T-cell (primary cell): Measurements from ENCODE around the gene APOC3. TPM values are rescaled to one million over a fixed set of nuclear protein-coding genes. Genes with fewer than 3 reads are reported as not detected.

Source experiments
- ATAC-seq, 4 experiments: fragments of 200-7000 bp in 3 of 4; fragments of 150-1000 bp in 1 of 4; cut with Tn5 transposase; replicated peaks in 1 of 4; 1 replicate in 3 of 4; 2 replicates in 1 of 4; pipeline ENCODE4 v1.10.0; 2021; ENCODE audit warnings: moderate library complexity in 3 of 4, mild to moderate bottlenecking in 2 of 4, moderate number of reproducible peaks in 1 of 4
- CTCF ChIA-PET, 2 donors: fragments of 300-600 bp; sonication (Branson Sonifier 250); formaldehyde crosslinking; loops; one replicate each; lab custom pipeline; 2022; ENCODE audit warnings: antibody characterized with exemption in 2 of 2; lab: Charles Lee
- POLR2A ChIA-PET, 2 donors: fragments of 300-600 bp; sonication (Branson Sonifier 250); formaldehyde crosslinking; loops; one replicate each; lab custom pipeline; 2022; ENCODE audit warnings: antibody characterized with exemption in 2 of 2; lab: Charles Lee
- DNase-seq, 35 experiments: peaks; one replicate each; pipeline versions ENCODE4 v3.0.0 to v3.0.0-alpha.2; 2013 to 2023
- H3K27ac ChIP-seq: one replicate; pipeline ENCODE4 v1.5.1; 2013; ENCODE audit warnings: low read length
- H3K27me3 ChIP-seq, 2 experiments: replicated peaks in 1 of 2; 1 replicate in 1 of 2; 2 replicates in 1 of 2; pipeline versions ENCODE4 v1.6.1 to v1.7.0; 2013; ENCODE audit warnings: low read length in 1 of 2, mixed read lengths in 1 of 2; ENCODE audit not compliant: control insufficient read depth in 2 of 2, insufficient read depth in 2 of 2; ENCODE audit errors: extremely low read depth in 1 of 2
- H3K36me3 ChIP-seq, 2 donors: 1 replicate in 1 of 2; 2 replicates in 1 of 2; pipeline versions ENCODE4 v1.6.1 to v1.7.0; 2013; ENCODE audit warnings: low read length in 1 of 2; ENCODE audit not compliant: control insufficient read depth in 2 of 2, insufficient read depth in 1 of 2; ENCODE audit errors: extremely low read depth in 1 of 2
- H3K4me1 ChIP-seq, 2 experiments: 1 replicate in 1 of 2; 2 replicates in 1 of 2; pipeline versions ENCODE4 v1.6.1 to v1.7.0; 2013; ENCODE audit warnings: low read length in 2 of 2, mixed read lengths in 1 of 2; ENCODE audit not compliant: insufficient read depth in 2 of 2, control insufficient read depth in 1 of 2; ENCODE audit errors: extremely low read depth in 1 of 2
- H3K4me3 ChIP-seq, 2 donors: 1 replicate in 1 of 2; 2 replicates in 1 of 2; pipeline versions ENCODE4 v1.5.1 to v1.7.0; 2013; ENCODE audit warnings: mild to moderate bottlenecking in 2 of 2, low read length in 1 of 2, moderate library complexity in 1 of 2; ENCODE audit not compliant: control insufficient read depth in 1 of 2; ENCODE audit errors: extremely low read depth in 1 of 2
- H3K9me3 ChIP-seq: 2 replicates; pipeline ENCODE4 v1.7.0; 2013
- H3K27ac Mint-ChIP-seq, 2 donors: one replicate each; pipeline ENCODE4 v1.8.0; 2020 to 2021; ENCODE audit warnings: mild to moderate bottlenecking in 2 of 2, mixed read lengths in 2 of 2
- H3K27me3 Mint-ChIP-seq, 2 donors: one replicate each; pipeline ENCODE4 v1.8.0; 2021 to 2022; ENCODE audit warnings: mixed read lengths in 2 of 2
- H3K36me3 Mint-ChIP-seq: one replicate; pipeline ENCODE4 v1.8.0; 2021; ENCODE audit warnings: mixed read lengths
- H3K4me1 Mint-ChIP-seq, 3 donors: one replicate each; pipeline ENCODE4 v1.8.0; 2020 to 2022; ENCODE audit warnings: mixed read lengths in 3 of 3, mild to moderate bottlenecking in 1 of 3
- H3K4me3 Mint-ChIP-seq, 3 donors: one replicate each; pipeline ENCODE4 v1.8.0; 2020 to 2022; ENCODE audit warnings: mild to moderate bottlenecking in 3 of 3, mixed read lengths in 3 of 3, moderate library complexity in 3 of 3
- H3K9me3 Mint-ChIP-seq, 3 donors: one replicate each; pipeline ENCODE4 v1.8.0; 2020 to 2022; ENCODE audit warnings: mixed read lengths in 3 of 3
- WGBS: methylation state at CpG from one replicate; pipeline ENCODE4 v1.1.5; 2013; ENCODE audit warnings: missing lambda C conversion rate; ENCODE audit not compliant: insufficient coverage; 5-methylcytosine and 5-hydroxymethylcytosine counted together
- total RNA-seq, 35 experiments: library from RNA in 6 of 35; stranded (reverse) in 6 of 35; fragments of 120-200 nt in 1 of 35; gene quantifications; one replicate each; pipeline versions ENCODE4 v1.2.1 to v1.2.4 and lab custom pipeline; 2013 to 2026

The APOC3 gene
- total RNA-seq, 5 donors from 2014 or later (not counting 1 experiment from before 2014, with no cell fraction given), result 3.3 to 4.1 (median 3.7) TPM; not detected in 2

DNA sequence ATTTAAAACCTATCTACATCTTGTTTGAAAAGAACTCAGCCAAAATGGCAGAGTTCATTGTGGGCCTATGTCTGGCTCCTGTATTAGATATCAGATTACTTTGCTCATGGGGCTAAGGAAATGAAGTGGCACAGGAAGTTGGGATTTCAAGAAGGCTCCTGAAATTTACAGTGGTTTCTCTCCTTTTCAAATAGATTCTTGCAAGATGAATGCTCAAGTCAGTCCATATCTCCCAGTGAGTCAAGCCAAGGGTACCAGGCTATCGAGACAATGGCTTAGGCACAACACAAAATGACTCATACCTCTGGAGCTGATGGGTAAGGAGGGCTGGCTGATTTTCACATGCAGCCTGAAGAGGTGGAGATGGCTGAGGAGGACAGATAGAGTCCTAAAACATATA, 31.8 kb downstream of the APOC3 start:
- Mint-ChIP-seq H3K27ac (peak overlapping the region; percentile 55 to 72), H3K27me3 (no peaks in the 10 kb centered on the region), H3K9me3 (no peaks in the 10 kb centered on the region), H3K4me3 (no peak overlapping the region), H3K4me1 (peaks cover 9 to 11% (median 10%) of the 10 kb centered on the region in 3 donors), H3K36me3 (peaks cover 82% of the 10 kb centered on the region)
- peaks cover 7 to 90% of the 10 kb centered on the region in 2 donors for H3K36me3 ChIP-seq
- DNase-seq (no peak), ATAC-seq (no peak)
- ChIA-PET CTCF (interaction anchor here in 1 of 2 donors (0.6 kb wide), 1 partner anchor 245 kb away, joined by 4 read pairs; no protein-coding TSS in a partner anchor), POLR2A (interaction anchor here in 1 of 2 donors (0.6 kb wide), 1 partner anchor 185 kb away, joined by 3 read pairs; no protein-coding TSS in a partner anchor)
- H3K27me3 ChIP-seq, result no peaks in the 10 kb centered on the region
- no CpG with 5 or more reads among the region's 1 CpG for WGBS
- no peak overlapping the region for H3K27ac ChIP-seq
- H3K4me3 ChIP-seq, result no peak overlapping the region
- H3K9me3 ChIP-seq, result no peaks in the 10 kb centered on the region
- H3K4me1 ChIP-seq, result peaks cover 0 to 3% of the 10 kb centered on the region in 2 experiments

GRCh38 chr11:116862185-116862584, 32.5 kb downstream of the APOC3 start:
- Mint-ChIP-seq H3K27me3 (no peaks in the 10 kb centered on the region), H3K36me3 (peaks cover 82% of the 10 kb centered on the region), H3K9me3 (no peaks in the 10 kb centered on the region), H3K4me3 (no peak overlapping the region), H3K4me1 (peaks cover 2 to 5% (median 4%) of the 10 kb centered on the region in 3 donors), H3K27ac (peak overlapping the region in 1 of 2 donors; percentile 55)
- ChIA-PET POLR2A (no interaction called here), CTCF (no interaction called here)
- WGBS, result 100% methylated on average over 1 of the region's 3 CpGs
- H3K4me1 ChIP-seq, result no peaks in the 10 kb centered on the region
- no peak overlapping the region for H3K4me3 ChIP-seq
- H3K36me3 ChIP-seq, result peaks cover 7 to 90% of the 10 kb centered on the region in 2 donors
- ATAC-seq, result no peak
- H3K27me3 ChIP-seq, result no peaks in the 10 kb centered on the region
- no peak for DNase-seq
- H3K9me3 ChIP-seq, result no peaks in the 10 kb centered on the region
- H3K27ac ChIP-seq, result no peak overlapping the region

DNA sequence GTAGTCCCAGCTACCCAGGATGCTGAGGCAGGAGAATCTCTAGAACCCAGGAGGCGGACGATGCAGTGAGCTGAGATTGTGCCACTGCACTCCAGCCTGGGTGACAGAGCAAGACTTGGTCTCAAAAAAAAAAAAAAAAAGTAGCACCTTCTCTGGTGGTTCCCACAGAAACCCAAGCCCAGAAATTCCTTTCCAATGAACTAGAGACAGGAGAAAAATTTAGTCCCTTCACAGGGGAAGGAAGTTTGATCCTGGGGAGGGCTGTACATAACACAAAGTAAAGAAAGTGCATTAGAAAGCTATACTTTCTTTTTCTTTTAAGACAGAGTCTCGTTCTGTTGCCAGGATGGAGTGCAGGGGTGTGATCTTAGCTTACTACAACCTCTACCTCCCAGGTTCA, 33.2 kb downstream of the APOC3 start:
- DNase-seq, result no peak
- no peaks in the 10 kb centered on the region for H3K4me1 ChIP-seq
- Mint-ChIP-seq H3K4me3 (no peak overlapping the region), H3K4me1 (no peaks in the 10 kb centered on the region), H3K27me3 (no peaks in the 10 kb centered on the region), H3K9me3 (no peaks in the 10 kb centered on the region), H3K36me3 (peaks cover 81% of the 10 kb centered on the region), H3K27ac (no peak overlapping the region)
- no peaks in the 10 kb centered on the region for H3K9me3 ChIP-seq
- H3K4me3 ChIP-seq, result no peak overlapping the region
- H3K27ac ChIP-seq, result no peak overlapping the region
- ATAC-seq, result no peak
- H3K36me3 ChIP-seq, result peaks cover 10 to 89% of the 10 kb centered on the region in 2 donors
- H3K27me3 ChIP-seq, result no peaks in the 10 kb centered on the region
- 95% methylated on average over 2 of the region's 3 CpGs for WGBS
- CTCF ChIA-PET, result interaction anchor here in 1 of 2 donors (0.7 to 0.8 kb wide), 2 partner anchors 17 to 84 kb away, joined by 3 read pairs; no protein-coding TSS in a partner anchor
- POLR2A ChIA-PET, result interaction anchor here in 1 of 2 donors (0.7 kb wide), 1 partner anchor 16 kb away, joined by 6 read pairs; no protein-coding TSS in a partner anchor

DNA sequence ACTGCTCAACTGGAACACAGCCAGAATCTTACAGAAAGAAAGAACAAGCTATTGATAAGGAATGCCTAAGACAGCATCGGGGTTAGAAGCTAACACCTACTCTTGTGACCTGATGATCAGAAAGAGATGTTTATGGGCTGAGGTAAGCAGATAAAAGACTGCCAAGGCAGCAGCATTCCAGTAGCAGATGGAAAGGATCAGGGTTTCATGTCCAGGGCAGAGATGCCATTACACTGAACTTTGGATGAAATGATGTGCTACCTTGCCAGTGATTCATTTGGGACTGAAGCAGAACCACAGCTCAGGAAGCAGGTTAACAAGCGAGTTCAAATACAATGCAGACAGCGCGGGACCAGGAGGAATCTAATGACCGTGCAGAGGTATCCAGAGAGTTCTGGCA, 34.8 kb downstream of the APOC3 start:
- Mint-ChIP-seq H3K4me1 (no peaks in the 10 kb centered on the region), H3K4me3 (no peak overlapping the region), H3K27me3 (no peaks in the 10 kb centered on the region), H3K36me3 (peaks cover 78% of the 10 kb centered on the region), H3K9me3 (no peaks in the 10 kb centered on the region), H3K27ac (peak overlapping the region in 1 of 2 donors; percentile 19)
- no peaks in the 10 kb centered on the region for H3K27me3 ChIP-seq
- H3K4me3 ChIP-seq, result no peak overlapping the region
- no peaks in the 10 kb centered on the region for H3K9me3 ChIP-seq
- ATAC-seq, result no peak
- POLR2A ChIA-PET, result interaction anchor here in 1 of 2 donors (0.5 kb wide), 1 partner anchor 199 kb away, joined by 6 read pairs; no protein-coding TSS in a partner anchor
- H3K36me3 ChIP-seq, result peaks cover 15 to 89% of the 10 kb centered on the region in 2 donors
- WGBS, result 100% methylated on average over 5 of the region's 5 CpGs
- no peak overlapping the region for H3K27ac ChIP-seq
- CTCF ChIA-PET, result interaction anchor here in 1 of 2 donors (1.0 kb wide), 1 partner anchor 13 kb away, joined by 3 read pairs; no protein-coding TSS in a partner anchor
- H3K4me1 ChIP-seq, result no peaks in the 10 kb centered on the region
- DNase-seq, result no peak

GRCh38 chr11:116865696-116866095, 36.0 kb downstream of the APOC3 start:
- no peak overlapping the region for H3K4me3 ChIP-seq
- POLR2A ChIA-PET, result no interaction called here
- no peaks in the 10 kb centered on the region for H3K4me1 ChIP-seq
- Mint-ChIP-seq H3K4me1 (no peaks in the 10 kb centered on the region), H3K9me3 (no peaks in the 10 kb centered on the region), H3K27me3 (no peaks in the 10 kb centered on the region), H3K36me3 (peaks cover 81% of the 10 kb centered on the region), H3K4me3 (no peak overlapping the region), H3K27ac (peak overlapping the region in 1 of 2 donors; percentile 3)
- peaks cover 19 to 90% of the 10 kb centered on the region in 2 donors for H3K36me3 ChIP-seq
- H3K9me3 ChIP-seq, result no peaks in the 10 kb centered on the region
- H3K27ac ChIP-seq, result no peak overlapping the region
- CTCF ChIA-PET, result no interaction called here
- no peaks in the 10 kb centered on the region for H3K27me3 ChIP-seq
- WGBS, result 100% methylated on average over 1 of the region's 1 CpG
- no peak for ATAC-seq
- DNase-seq, result no peak

DNA sequence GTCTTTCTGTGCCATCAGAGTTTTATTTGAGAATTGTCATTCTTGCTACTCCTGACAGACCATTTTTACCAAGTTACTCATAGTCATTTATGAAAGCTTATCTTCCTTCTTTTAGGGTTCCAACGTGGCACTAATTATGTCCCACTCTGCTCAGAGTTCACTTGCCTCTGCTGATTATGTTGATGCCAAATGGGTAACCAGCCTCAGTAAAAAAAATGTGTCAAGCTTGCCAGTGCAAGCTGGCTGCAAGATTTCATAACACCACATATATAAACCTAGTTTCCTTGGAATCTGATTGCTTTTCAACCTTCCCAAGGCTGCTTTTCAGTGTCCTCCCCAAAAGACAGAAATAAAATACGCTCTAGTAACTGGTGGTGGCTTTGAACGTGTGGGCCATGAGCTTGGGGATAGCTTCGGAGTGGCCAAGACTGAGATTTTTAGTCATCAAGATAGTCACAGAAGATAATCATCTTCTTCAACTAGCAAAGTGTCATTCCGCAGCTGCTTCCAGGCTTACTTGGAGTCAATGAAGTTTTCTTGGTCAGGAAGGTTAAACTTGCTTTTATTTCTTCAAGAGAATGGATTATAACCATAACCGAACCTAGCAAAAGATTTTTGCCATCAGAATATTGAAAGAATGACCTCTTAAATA, 37.2 kb downstream of the APOC3 start:
- no peaks in the 10 kb centered on the region for H3K4me1 ChIP-seq
- Mint-ChIP-seq H3K9me3 (no peaks in the 10 kb centered on the region), H3K27ac (no peak overlapping the region), H3K4me3 (no peak overlapping the region), H3K36me3 (peaks cover 80% of the 10 kb centered on the region), H3K4me1 (no peaks in the 10 kb centered on the region), H3K27me3 (no peaks in the 10 kb centered on the region)
- 100% methylated on average over 1 of the region's 6 CpGs for WGBS
- no peak for DNase-seq
- no peaks in the 10 kb centered on the region for H3K9me3 ChIP-seq
- H3K27me3 ChIP-seq, result no peaks in the 10 kb centered on the region
- ATAC-seq, result no peak
- CTCF ChIA-PET, result interaction anchor here in 1 of 2 donors (1.5 kb wide), 1 partner anchor 31 kb away, joined by 4 read pairs; no protein-coding TSS in a partner anchor
- H3K36me3 ChIP-seq, result peaks cover 17 to 87% of the 10 kb centered on the region in 2 donors
- no peak overlapping the region for H3K27ac ChIP-seq
- POLR2A ChIA-PET, result no interaction called here
- no peak overlapping the region for H3K4me3 ChIP-seq
